Stimulated activated memory B cell treated with anti-CD40 and anti-IgM and Interleukin-4, amounts not matched to agents 10 μg/mL and 1 μg/mL and 100 μg/mL, for 72 hours (primary cell): ENCODE results near the gene ENTREP3.
"Not testable (repeated sequence)": the region's sequence is repeated elsewhere in the genome, so short reads cannot be mapped to it uniquely, and the experiment has no call there.

ENCODE experiments used
- ATAC-seq: fragments of 150-1000 bp; cut with Tn5 transposase; 2 replicates; pipeline ENCODE4 v1.10.0; 2021
- H3K27ac Mint-ChIP-seq: one replicate; pipeline ENCODE4 v1.8.0; 2022; ENCODE audit warnings: mild to moderate bottlenecking, mixed read lengths
- H3K27me3 Mint-ChIP-seq: one replicate; pipeline ENCODE4 v1.8.0; 2022; ENCODE audit warnings: mixed read lengths
- H3K36me3 Mint-ChIP-seq: one replicate; pipeline ENCODE4 v1.8.0; 2022; ENCODE audit warnings: mixed read lengths
- H3K4me1 Mint-ChIP-seq: one replicate; pipeline ENCODE4 v1.8.0; 2022; ENCODE audit warnings: mixed read lengths
- H3K4me3 Mint-ChIP-seq: one replicate; pipeline ENCODE4 v1.8.0; 2022; ENCODE audit warnings: mild to moderate bottlenecking, moderate library complexity, mixed read lengths
- H3K9me3 Mint-ChIP-seq: one replicate; pipeline ENCODE4 v1.8.0; 2022; ENCODE audit warnings: mixed read lengths

ENTREP3 gene

DNA sequence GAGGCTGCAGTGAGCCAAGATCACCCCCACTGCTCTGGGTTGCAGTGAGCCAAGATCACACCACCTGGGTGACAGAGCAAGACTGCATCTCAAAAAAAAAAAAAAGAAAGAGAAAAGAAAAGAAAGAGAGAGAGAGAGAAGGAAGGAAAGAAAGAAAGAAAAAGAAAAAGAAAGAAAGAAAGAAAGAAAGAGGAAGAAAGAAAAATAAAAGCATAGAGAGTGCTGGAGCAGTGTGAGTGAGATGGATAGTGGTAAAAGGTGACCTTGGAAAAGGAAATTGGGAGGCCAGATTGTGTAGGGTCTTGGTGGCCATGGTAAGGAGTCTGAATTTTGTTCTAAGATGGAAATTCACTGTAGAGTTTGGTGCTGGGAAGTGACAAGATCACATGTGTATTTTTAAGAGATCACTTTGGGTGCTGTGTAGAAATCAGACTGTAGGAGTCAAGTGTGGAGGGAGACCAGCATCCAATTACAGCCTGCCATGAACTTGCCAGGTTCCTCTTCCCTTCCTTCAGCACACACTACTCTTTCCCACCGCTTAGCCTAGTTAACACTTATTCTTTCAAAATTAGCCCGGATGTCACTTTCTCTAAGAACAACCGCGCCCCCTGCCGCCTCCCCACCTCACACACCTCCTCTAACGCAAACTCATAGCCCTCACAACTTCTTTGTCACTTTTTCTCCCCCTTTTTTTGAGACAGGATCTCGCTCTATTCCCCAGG is 28.9 kb downstream of the ENTREP3 start:
- peak overlapping the region; percentile 79 for H3K27ac Mint-ChIP-seq
- no peaks in the 10 kb centered on the region for H3K27me3 Mint-ChIP-seq
- ATAC-seq: peak; percentile 60
- peaks cover 44% of the 10 kb centered on the region for H3K4me1 Mint-ChIP-seq
- H3K9me3 Mint-ChIP-seq: no peaks in the 10 kb centered on the region
- peak overlapping the region; percentile 87 for H3K4me3 Mint-ChIP-seq
- no peaks in the 10 kb centered on the region for H3K36me3 Mint-ChIP-seq

DNA sequence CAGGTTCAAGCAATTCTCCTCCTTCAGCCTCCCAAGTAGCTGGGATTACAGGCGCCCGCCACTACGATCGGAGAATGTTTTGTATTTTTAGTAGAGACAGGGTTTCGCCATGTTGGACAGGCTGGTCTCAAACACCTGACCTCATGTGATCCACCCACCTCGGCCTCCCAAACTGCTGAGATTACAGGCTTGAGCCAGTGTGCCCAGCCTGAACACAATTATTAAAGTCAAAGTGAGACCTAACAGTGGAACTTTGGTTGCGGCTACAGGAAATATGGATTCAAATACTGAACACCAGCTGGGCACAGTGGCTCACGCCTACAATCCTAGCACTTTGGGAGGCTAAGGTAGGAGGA is 29.9 kb downstream of the ENTREP3 start:
- H3K4me3 Mint-ChIP-seq, H3K9me3 Mint-ChIP-seq, ATAC-seq, H3K36me3 Mint-ChIP-seq, H3K27me3 Mint-ChIP-seq: not testable (repeated sequence)
- H3K27ac Mint-ChIP-seq: peak overlapping the region; percentile 79
- H3K4me1 Mint-ChIP-seq: peaks cover 44% of the 10 kb centered on the region

DNA sequence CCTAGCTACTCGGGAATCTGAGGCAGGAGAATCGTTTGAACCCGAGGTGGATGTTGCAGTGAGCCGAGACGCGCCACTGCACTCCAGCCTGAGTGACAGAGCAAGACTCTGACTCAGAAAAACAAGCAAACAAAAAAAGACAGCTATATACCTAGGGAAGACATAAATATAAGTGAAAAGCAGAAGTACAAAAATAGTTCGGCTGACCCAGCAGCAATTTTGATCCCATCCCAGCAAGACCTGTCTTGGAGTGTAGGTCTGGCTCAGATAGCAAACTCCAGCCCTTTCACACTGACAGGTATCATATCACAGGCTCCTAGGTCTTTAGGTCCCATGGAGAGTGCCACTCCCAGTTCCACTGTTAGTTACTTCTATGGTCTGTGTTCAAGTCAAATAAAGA is 32.2 kb downstream of the ENTREP3 start:
- Mint-ChIP-seq H3K9me3 (no peaks in the 10 kb centered on the region), H3K4me3 (no peak overlapping the region), H3K27ac (peak overlapping the region; percentile 74), H3K4me1 (peaks cover 52% of the 10 kb centered on the region), H3K27me3 (no peaks in the 10 kb centered on the region), H3K36me3 (no peaks in the 10 kb centered on the region)
- ATAC-seq: no peak

DNA sequence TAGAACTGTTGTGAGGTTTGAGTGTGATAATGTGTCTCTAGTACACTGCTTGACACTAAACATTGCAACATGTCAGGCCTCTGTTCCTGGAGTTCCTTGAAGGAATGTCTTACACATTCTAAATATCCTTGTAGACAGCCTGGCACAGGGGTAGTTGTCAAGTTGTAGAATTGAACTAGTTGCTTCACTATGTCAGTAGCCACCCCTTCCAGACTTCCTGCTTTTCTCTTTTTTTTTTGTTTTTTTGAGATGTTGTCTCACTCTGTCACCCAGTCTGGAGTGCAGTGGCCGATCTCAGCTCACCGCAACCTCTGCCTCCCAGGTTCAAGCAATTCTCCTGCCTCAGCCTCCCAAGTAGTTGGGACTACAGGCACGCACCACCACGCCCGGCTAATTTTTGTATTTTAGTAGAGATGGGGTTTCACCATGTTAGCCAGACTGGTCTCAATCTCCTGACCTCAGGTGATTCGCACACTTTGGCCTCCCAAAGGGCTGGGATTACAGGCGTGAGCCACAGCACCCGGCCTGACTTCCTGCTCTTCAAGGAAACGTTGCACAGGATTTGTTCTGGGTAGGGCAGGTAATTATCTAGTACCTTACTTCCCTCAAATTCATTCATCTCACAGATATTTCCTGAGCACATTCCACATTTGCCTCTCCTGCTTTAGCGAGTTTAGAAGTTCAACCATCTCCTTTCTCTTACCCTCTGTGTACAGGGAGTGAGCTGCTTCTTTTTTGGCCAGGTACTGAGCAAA is 34.9 kb downstream of the ENTREP3 start:
- Mint-ChIP-seq H3K4me1 (peaks cover 30% of the 10 kb centered on the region), H3K27ac (peak overlapping the region; percentile 55)
- not testable (repeated sequence) for H3K4me3 Mint-ChIP-seq, ATAC-seq, H3K36me3 Mint-ChIP-seq, H3K27me3 Mint-ChIP-seq, H3K9me3 Mint-ChIP-seq

DNA sequence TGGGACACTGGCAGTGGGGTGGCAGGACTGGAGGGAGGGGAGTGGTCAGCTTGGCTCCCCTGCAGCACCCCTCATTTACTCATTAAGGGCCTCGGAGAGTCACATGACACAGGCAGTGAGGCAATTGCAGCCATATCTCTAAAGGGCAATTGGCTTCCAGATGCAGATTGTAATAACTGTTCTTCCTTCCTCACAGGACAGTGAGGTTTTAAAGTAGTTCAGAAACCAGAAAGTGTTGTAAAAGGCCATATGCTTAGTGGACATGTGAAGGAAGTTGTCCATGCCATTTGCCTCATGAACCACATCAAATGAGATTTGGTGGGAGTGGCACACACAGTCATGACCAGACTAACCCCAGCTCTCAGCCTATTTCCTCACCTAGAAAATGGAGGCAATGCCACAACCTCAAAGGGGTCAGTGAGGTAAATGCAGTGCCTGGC is 35.7 kb downstream of the ENTREP3 start:
- Mint-ChIP-seq H3K27me3 (no peaks in the 10 kb centered on the region), H3K36me3 (peaks cover 6% of the 10 kb centered on the region), H3K4me3 (no peak overlapping the region), H3K9me3 (no peaks in the 10 kb centered on the region), H3K4me1 (peaks cover 25% of the 10 kb centered on the region), H3K27ac (peak overlapping the region; percentile 55)
- peak; percentile 37 for ATAC-seq

DNA sequence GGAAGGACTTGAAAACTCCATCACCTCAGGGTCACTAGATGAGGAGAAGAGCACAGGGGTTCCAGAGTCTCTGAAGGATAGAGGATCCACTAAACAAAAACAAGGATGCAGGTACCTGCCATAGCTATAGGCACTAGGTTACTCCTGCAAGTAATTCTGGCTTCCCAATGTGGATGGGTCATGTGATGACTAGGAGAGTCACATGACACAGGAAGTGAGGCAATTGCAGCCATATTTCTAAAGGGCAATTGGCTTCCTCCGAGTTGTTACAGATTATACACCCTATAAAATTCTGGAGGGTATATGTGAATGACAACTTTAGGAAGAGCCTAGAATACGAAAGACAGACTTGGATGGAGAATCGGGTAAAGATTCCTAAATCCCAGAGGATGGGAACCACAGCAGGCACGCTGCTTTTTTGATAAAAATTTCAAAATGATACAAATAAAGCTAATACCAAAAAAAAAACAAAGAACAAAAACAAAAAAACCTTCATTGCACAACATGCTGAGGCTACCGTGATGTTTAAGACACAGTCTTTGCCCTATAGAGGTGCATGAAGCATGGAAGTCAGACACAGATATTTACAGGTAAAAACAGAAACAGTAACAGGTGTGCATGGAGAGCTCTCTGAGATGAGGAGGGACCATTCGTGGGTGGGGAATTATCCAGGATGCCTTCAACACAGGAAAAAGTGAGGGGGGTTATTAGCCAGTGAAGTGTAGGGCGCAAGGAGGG is 36.3 kb downstream of the ENTREP3 start:
- no peak overlapping the region for H3K4me3 Mint-ChIP-seq

DNA sequence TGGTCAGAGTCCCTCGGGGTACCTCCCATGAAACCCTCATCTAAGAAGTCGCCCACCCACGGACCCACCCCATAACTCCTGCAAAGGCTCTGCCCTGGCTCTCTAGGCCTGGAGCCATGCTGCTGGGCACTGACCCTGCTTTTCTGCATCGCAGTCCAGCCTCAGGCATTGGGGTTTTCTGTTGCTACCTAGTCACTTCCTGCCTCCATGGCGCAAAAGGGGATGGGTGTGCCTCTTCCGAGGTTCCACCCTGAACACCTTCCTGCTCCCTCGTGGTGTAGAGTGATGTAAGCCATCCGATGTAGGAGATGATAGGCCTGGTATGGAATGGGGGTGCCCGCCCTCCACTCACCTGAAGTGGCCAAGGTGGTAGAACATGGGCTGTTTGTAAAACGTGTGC is 40.6 kb downstream of the ENTREP3 start:
- Mint-ChIP-seq H3K4me1 (peaks cover 17% of the 10 kb centered on the region), H3K36me3 (peaks cover 16% of the 10 kb centered on the region)
- not testable (repeated sequence) for ATAC-seq, H3K4me3 Mint-ChIP-seq, H3K27ac Mint-ChIP-seq, H3K27me3 Mint-ChIP-seq, H3K9me3 Mint-ChIP-seq

More for the DNA sequence above, 36.3 kb downstream of the ENTREP3 start:
- Mint-ChIP-seq H3K36me3 (peaks cover 6% of the 10 kb centered on the region), H3K9me3 (no peaks in the 10 kb centered on the region), H3K27me3 (no peaks in the 10 kb centered on the region), H3K4me1 (peaks cover 19% of the 10 kb centered on the region), H3K27ac (peak overlapping the region; percentile 55)
- no peak for ATAC-seq

DNA sequence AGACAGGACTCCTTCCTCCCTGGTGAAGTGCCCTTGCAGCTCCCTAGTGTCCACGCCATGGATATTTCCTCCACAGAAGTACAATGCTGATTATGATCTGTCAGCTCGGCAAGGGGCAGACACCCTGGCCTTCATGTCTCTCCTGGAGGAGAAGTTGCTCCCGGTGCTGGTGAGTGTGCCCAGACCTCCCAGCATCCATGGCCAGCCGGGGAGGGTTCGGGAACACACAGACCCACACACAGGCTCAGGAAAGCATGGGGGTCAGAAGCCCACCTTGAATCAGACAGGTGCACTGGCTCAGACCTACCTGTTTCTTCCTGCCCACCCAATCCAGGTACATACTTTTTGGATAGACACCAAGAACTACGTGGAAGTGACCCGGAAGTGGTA is 43.2 kb downstream of the ENTREP3 start:
- not testable (repeated sequence) for H3K4me3 Mint-ChIP-seq, H3K9me3 Mint-ChIP-seq, H3K27me3 Mint-ChIP-seq, ATAC-seq, H3K27ac Mint-ChIP-seq
- peaks cover 16% of the 10 kb centered on the region for H3K36me3 Mint-ChIP-seq
- peaks cover 32% of the 10 kb centered on the region for H3K4me1 Mint-ChIP-seq

DNA sequence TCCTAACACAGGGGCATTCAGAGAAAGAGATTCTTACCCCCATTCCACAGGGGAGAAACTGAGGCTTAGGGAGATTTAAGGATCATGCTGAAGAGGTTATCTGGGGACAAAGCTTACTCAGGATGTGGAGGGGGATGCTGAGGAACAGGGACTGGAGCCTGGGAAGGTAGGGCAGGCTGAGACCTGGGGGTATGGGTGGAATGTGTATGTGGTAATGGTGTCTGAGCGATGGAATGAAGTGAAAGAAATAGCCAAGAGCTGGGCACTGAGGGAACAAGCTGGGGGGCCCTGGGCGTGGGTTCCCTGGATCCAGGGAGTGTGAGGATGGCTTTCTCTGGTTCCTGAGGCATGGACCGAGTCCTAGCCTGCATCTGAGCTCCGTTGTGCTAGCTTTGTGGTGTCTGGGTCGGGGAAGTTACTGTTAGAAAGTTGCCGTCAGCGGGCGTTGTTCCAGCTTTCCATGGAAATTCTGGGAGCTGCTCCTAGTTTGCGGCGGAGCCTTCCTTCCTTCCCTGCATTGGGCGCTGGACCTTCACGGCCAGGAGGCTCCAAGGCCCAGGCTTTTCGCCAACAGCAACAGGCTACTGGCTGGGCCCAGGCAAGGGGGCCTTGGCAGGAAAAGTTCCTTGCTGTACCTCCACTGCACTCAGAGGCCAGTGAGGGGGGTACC is 43.8 kb downstream of the ENTREP3 start:
- not testable (repeated sequence) for H3K4me3 Mint-ChIP-seq, H3K27ac Mint-ChIP-seq, ATAC-seq, H3K27me3 Mint-ChIP-seq, H3K9me3 Mint-ChIP-seq
- peaks cover 37% of the 10 kb centered on the region for H3K4me1 Mint-ChIP-seq
- peaks cover 16% of the 10 kb centered on the region for H3K36me3 Mint-ChIP-seq

DNA sequence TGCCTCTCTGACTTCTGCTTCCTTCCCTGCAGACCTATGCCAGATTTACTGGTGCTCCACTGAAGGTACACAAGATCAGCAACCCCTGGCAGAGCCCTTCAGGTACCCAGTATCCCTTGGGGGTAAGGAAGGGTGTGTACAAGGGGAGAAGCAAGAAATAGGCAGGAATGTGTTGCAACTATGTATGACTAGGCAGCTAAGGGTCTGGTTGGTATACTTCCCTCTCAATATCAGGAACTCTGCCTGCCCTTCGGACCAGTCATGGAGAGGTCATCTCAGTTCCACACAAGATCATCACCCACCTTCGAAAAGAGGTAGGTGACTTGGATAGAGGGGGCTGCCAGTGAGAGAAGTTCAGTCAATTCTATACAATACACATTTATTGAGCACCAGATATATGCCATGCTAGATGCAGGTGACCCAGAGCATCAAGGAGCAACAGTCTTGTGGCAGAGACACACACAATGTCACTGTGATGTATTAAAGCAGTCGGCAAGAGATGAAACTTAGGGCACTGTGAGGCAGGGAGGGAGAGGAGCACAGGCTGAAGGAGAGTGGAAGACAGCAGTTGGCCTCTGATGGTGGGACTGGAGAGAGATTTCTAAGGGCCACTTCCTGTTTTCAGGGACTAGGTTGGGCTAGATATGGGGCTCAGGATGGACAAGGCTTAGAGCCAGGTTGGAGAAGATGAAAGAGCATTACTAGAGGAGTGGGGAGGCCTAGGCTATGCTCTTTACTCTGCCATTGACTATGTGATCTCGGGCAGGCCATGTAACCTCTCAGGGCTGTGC is 44.8 kb downstream of the ENTREP3 start:
- H3K27ac Mint-ChIP-seq: peak overlapping the region; percentile 25
- no peak overlapping the region for H3K4me3 Mint-ChIP-seq

DNA sequence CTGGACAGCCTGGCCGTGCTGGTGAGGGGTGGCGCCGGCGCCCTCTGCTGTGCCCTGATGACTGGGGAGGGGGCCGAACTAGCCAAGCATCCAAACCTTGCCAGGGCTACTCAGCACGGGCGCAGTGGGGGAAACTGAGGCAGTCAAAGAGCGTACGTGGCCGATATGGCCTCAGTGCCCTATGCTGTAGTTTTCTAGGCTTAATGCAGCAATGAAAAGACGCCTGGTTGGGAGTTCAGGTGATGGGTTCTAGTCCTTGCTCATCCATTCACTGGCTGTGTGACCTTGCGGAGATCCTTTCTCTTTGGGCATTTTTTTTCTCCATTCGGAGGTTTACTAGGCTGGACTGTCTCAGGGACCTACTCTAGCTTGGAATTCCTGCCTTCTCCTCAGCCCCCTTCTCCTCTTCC is 46.0 kb downstream of the ENTREP3 start:
- Mint-ChIP-seq H3K36me3 (peaks cover 10% of the 10 kb centered on the region), H3K27ac (peak overlapping the region; percentile 90), H3K27me3 (no peaks in the 10 kb centered on the region), H3K4me1 (peaks cover 37% of the 10 kb centered on the region), H3K4me3 (peak overlapping the region; percentile 91), H3K9me3 (no peaks in the 10 kb centered on the region)
- ATAC-seq: no peak

More for the DNA sequence above, 44.8 kb downstream of the ENTREP3 start:
- Mint-ChIP-seq H3K9me3 (no peaks in the 10 kb centered on the region), H3K4me1 (peaks cover 37% of the 10 kb centered on the region), H3K27me3 (no peaks in the 10 kb centered on the region), H3K36me3 (peaks cover 16% of the 10 kb centered on the region)
- ATAC-seq: no peak

DNA sequence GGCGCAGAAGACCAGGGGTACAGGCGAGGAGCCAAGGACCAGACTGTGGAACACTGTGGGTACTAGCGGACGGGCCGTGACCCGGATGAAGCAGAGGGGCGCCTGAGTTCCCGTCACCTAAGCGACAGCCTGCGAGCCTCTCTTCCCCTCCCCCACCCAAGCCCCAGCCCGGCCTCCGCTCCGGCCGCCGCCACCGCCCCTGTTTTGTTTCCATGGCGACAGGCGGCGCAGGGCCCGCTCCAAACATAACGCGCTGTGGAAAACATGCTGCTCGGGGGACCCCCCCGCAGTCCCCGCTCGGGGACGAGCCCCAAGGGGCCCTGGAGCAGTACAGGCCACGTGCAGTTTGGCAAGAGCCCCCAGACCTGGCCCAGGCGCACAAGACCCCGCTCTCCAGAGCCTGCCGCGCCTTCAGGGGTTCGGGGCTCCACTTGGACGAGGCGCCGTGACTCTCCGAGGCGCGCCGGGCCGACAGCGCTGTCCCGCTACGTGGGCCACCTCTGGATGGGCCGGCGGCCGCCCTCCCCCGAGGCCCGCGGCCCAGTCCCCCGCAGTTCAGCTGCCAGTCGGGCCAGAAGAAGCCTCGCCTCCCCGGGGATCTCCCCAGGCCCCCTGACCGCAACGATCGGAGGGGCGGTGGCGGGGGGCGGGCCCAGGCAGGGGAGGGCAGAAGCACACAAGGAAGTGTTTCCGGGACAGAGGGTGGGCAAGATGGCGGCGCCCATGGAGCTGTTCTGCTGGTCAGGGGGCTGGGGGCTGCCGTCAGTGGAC is 46.6 kb downstream of the ENTREP3 start, which contains the start of gene MTX1:
Gene MTX1, plus strand, starts transcription at position 155 of the 771 bp plus-strand sequence. Its CDS starts 110 bp downstream, at position 265.
- peak; percentile 89 for ATAC-seq
- Mint-ChIP-seq H3K27me3 (no peaks in the 10 kb centered on the region), H3K36me3 (peaks cover 10% of the 10 kb centered on the region), H3K4me3 (peak within 1 kb of the TSS; percentile 91), H3K4me1 (peaks cover 37% of the 10 kb centered on the region), H3K9me3 (no peaks in the 10 kb centered on the region), H3K27ac (peak within 1 kb of the TSS; percentile 90)

DNA sequence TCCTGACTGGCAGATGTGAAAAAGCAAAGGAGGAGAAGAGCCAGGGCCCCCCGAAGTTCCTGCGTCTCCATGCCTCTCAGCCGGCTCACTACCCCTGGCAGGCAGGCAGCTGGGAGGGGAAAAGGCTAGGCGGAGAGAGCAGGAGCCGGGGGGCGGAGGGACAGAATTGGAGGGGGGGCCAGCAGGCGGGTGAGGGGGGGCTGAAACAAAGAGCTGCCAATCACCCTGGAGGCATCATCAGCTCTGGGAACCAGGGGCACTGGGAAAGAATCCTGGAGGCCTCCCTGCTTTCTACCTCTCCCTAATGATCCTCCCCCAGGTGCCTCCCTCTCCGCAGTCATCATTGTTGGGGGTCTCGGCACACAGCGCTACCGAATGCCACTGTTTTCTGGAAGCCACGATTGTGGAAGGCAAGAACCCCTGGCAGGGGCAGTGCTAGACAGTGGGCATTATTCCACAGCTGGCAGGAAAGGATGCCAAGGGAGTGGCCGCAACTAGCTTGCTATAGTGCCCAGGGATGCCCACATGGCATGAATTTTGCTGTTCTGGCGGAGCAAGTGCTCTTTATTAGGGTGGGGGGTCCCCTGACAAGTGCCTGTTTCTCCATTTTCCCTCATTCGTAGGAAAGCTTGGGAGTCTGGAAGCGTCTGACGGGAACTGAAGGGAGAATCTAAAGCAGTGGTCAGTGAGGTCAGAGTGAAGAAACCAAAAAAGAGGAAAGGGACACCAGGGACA is 47.3 kb downstream of the ENTREP3 start, which contains the start of gene THBS3:
Gene THBS3, minus strand, starts transcription at position 92 of the 735 bp plus-strand sequence. Its CDS starts 21 bp downstream, at position 71.
- ATAC-seq: no peak
- peak within 1 kb of the TSS; percentile 90 for H3K27ac Mint-ChIP-seq

More for the DNA sequence above, 47.3 kb downstream of the ENTREP3 start, which contains the start of gene THBS3:
- H3K4me1 Mint-ChIP-seq: peaks cover 37% of the 10 kb centered on the region
- H3K27me3 Mint-ChIP-seq: no peaks in the 10 kb centered on the region
- no peaks in the 10 kb centered on the region for H3K9me3 Mint-ChIP-seq
- H3K36me3 Mint-ChIP-seq: peaks cover 10% of the 10 kb centered on the region
- H3K4me3 Mint-ChIP-seq: peak within 1 kb of the TSS; percentile 91
